Stimulated activated CD8-positive, alpha-beta memory T cell treated with anti-CD3 and anti-CD28 coated beads, Interleukin-4, amount 100 ng/mL, for 24 hours (primary cell): Measurements from ENCODE around the gene GAB4.
"Not testable (repeated sequence)": the region's sequence is repeated elsewhere in the genome, so short reads cannot be mapped to it uniquely, and the experiment has no call there.

Source experiments
- DNase-seq: peaks from one replicate; pipeline ENCODE4 v3.0.0-alpha.2; 2020; ENCODE audit warnings: low read depth

The GAB4 gene, protein sequence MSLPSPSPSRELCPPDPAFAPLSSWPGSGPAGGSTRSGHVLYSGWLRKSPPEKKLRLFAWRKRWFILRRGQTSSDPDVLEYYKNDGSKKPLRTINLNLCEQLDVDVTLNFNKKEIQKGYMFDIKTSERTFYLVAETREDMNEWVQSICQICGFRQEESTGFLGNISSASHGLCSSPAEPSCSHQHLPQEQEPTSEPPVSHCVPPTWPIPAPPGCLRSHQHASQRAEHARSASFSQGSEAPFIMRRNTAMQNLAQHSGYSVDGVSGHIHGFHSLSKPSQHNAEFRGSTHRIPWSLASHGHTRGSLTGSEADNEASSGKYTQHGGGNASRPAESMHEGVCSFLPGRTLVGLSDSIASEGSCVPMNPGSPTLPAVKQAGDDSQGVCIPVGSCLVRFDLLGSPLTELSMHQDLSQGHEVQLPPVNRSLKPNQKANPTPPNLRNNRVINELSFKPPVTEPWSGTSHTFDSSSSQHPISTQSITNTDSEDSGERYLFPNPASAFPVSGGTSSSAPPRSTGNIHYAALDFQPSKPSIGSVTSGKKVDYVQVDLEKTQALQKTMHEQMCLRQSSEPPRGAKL

DNA sequence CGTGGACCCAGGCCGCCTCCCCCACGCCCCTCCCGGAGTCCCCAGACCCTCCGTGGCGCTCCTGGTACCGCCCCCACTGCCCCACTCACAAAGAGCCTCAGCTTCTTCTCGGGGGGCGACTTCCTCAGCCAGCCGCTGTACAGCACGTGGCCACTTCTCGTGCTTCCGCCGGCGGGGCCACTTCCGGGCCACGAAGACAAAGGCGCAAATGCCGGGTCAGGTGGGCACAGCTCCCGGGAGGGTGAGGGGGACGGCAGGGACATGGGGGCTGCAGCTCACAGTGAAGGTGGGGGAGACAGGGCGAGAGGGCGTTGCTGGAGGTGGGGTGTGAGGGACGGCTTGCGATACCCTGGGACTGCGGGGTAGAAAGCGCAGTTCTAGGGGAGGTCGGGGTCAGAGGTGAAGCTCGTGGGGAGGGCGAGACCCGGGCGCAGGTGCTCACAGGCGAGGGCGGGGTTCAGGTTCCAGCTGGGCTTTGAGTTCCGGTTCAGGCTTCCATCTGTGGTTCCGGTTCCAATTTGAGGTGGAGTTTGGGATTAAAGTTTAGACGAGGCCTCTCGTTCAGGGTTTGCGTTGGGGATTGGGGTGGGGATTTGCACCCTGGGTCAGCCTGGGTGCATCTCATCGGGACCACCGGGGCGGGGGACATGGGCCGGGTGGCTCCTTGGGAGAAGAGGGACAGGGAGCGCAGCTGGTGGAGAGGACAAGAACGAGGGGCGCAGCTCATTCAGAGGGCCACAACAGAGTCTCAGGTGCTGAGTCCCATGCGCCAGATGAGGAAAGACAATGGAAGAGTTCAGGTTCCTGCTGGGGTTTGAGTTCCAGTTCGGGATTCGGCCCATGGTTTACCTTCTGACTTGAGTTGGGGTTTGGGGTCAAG lies at the start of gene GAB4:
TSS of gene GAB4 (minus strand) at position 371 of the 880 bp plus-strand sequence. CDS start at position 263, 108 bp downstream.
- no peak for DNase-seq

GRCh38 chr22:17056807-17057206 lies 48.8 kb upstream of the GAB4 start:
- no peak for DNase-seq

DNA sequence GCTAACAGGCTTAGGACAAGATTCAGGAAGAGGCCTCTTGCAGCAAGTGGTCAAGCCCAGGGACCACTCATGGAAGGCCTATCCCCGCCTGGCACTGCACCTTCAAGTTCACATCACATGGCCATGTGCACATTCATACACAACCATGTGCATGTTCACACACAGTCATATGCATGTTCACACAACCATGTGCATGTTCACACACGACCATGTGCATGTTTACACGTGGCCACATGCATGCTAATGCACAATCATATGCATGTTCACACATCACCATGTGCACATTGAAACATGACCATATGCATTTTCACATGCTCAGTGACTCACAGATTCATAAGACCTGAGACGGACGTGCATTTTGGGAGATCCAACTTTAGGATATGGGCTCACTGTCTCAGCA lies 48.0 kb upstream of the GAB4 start:
- DNase-seq: no peak

- no peak for DNase-seq
These were observed 39.6 kb upstream of the GAB4 start for GRCh38 chr22:17047656-17048055.

DNA sequence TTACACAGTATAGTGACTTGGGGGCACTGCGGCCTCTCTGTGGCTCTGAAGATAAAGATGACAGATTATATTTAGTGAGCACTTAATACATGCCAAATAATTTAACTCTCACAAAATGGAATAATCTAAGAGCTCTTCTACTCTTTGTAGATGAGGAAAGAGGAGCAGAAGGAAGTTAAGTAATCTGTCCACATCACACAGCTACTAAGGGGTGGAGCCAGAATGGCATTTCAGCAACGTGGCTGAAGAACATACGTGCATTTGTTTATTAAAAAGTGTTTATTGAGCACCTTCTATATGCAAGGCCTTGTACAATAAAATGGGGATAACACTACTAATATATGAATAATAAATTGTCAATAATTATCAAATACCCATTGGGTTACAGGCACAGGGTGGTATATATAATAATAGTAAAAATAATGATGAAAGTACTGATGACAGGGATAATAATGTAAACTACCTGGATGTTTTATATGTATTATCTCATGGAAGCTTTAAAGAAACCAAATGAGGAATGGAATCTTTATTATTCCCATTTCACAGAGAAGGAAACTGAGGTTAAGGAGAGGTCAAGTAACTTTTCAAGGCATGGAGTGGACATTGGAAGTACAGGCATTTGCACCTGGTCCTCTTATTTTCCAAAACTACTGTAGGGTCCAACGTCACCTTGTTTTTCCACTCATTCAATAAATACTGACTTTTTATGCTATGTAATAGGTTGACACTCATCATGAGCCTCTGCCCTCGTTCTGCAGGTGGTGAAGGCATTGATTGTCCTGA lies 38.7 kb upstream of the GAB4 start:
- no peak for DNase-seq

GRCh38 chr22:17043521-17043920 lies 35.5 kb upstream of the GAB4 start:
- no peak for DNase-seq

- DNase-seq: not testable (repeated sequence)
These were observed 29.1 kb upstream of the GAB4 start for GRCh38 chr22:17036842-17037711.

- not testable (repeated sequence) for DNase-seq
These were observed 28.2 kb upstream of the GAB4 start for GRCh38 chr22:17035976-17036841.

DNA sequence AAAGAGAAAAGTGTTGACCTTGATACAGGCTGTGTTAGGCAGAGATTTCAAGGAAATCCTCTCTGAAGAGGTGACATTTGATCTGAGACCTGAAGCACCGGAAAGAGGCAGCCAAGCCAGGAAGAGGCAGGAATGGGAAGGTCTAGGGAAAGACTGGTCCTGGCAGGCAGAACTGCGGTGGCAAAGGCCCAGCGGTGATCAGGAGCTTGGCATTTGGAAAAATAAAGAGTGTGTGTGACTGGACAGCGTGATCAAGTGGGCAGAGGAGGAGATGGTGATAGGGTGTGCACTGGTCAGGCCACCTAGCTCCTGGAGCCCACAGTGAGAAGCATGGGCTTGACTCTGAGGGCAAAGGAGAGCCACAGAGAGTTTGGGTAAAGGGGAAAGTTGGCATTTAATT lies 27.2 kb upstream of the GAB4 start:
- no peak for DNase-seq

DNA sequence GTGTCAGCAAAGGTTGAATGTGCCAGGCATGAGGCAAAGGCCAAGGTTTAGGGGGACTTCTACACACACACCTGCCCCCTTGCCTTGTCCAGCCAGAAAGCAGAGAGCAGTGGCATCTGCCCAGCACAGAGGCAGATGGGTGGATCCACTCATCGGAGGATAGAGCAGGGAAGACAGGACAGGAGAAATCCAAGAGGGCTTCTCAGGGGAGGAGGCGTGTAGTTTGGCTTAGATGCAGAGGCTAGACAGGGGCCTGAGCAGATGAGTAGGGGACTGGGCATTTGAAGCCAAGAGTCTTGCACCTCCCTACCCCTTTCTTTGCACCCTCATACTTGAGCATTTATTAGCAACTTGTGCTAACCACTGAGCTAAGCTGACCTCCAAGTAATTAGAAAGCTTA lies 26.5 kb upstream of the GAB4 start:
- DNase-seq: not testable (repeated sequence)

DNA sequence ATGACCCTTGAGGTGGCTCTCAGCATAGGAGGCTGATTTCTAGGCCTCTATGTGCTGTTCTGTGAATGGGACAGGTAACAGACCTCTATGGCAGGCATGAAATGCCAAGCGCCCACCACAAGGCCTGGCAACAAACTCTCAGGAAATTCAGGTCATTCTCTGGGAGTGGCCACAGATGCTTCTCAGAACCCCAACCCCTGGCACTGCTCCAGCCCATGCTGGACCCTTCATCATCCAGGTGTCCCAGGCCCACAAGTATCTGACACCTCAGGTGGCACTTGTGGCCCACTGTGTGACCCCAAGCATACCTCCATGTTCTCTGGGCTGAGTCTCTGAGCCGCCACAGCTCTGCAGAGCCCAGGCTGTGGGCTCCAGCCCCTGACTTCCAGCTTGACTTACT lies 24.3 kb upstream of the GAB4 start:
- DNase-seq: not testable (repeated sequence)

DNA sequence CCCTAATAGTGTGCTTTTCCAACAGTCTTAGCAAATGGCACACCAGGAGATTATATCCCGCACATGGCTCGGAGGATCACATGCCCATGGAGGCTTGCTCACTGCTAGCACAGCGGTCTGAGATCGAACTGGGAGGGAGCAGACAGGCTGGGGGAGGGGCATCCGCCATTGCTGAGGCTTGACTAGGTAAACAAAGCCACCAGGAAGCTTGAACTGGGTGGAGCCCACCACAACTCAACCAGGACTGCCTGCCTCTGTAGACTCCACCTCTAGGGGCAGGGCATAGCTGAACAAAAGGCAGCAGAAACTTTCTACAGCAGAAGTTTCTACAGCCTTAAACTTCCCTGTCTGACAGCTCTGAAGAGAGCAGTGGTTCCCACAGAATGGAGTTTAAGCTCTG lies 16.4 kb upstream of the GAB4 start:
- not testable (repeated sequence) for DNase-seq

DNA sequence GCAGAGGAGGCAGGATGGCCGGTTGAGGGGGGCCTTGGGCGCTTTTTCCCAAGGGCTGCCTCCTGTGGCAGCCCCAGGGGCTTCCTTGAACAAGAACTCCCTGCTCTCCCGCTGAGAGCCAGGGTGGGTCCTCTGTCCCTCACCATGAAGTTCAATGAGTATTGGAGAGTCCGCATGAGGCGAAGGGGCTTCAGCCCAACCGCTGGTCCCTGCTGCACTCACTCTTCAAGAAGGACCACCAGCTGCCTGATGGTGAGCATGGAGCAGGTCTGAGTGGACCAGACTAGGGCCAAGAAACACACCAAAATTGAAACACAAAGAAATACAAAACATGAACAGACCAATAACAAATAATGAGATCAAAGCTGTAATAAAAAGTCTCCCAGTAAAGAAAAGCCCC lies 7.5 kb upstream of the GAB4 start:
- not testable (repeated sequence) for DNase-seq

GRCh38 chr22:17014101-17014440 lies 6.0 kb upstream of the GAB4 start:
- DNase-seq: not testable (repeated sequence)

- DNase-seq: no peak
These were observed 5.5 kb upstream of the GAB4 start for GRCh38 chr22:17013396-17014100.

DNA sequence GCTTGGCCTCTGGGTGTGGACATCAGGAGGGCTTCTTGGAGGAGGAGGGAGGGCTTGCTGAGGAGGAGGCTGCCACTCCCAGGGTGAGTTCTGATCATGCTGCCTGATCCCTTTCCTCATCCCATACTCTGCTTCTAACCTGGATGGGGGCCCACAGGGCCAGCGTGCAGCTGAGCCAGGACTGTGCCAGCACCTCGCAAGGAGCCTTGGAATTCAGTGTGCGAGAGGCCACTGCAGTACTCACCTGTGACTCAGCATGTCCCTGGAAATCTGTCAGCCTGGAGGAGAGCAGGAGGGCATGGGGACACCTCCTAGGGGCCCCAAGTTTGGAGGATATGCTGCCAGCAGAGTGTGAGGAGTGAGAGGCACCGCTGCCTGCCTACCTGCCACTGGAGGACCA lies 4.2 kb upstream of the GAB4 start:
- no peak for DNase-seq

- DNase-seq: no peak
These were observed 1.7 kb upstream of the GAB4 start for GRCh38 chr22:17009640-17010291.

DNA sequence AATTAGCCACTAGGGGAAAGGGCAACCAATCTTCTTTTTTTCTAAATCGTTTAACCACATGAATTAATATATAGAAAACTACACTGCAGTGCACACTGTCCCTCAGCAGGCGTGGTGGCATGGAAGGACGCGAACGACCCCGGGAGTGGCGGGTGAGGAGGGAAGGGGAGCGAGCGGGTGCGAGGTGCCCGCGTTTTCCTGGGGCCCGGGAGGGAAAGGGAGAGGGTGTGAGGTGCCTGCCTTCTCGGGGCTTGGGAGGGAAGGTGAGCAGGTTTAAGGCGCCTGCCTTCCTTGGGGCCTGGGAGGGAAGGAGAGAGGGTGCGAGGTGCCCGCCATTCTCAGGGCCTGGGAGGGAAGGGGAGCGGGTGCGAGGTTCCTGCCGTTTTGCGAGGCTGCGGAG lies 765 bp downstream of the GAB4 start:
- DNase-seq: no peak

- DNase-seq: no peak
These were observed 18.1 kb downstream of the GAB4 start for GRCh38 chr22:16989915-16990314.
